ENCODE measurements around the gene ZNF217.
"Not testable (repeated sequence)": the region's sequence is repeated elsewhere in the genome, so short reads cannot be mapped to it uniquely, and the experiment has no call there.

ZNF217 gene

GRCh38 chr20:53586640-53587039 lies 7.0 kb downstream of the ZNF217 start:
- TF ChIP-seq ZNF274 (IDR thresholded peaks at IDR 0.05; ENCODE audit: low read depth, low read length) (no peak), YY1 (IDR thresholded peaks at IDR 0.05; ENCODE audit: insufficient read depth, insufficient read length) (no peak), SUZ12 (IDR thresholded peaks at IDR 0.05; ENCODE audit: extremely low read depth, insufficient read depth, insufficient read length) (no peak)
- no peaks in the 10 kb centered on the region for H3K9me3 ChIP-seq (ENCODE audit: insufficient read depth, low read length)
- peaks cover 9% of the 10 kb centered on the region for H3K4me1 ChIP-seq (ENCODE audit: insufficient read depth, insufficient read length)
- no peaks in the 10 kb centered on the region for H3K27me3 ChIP-seq (ENCODE audit: insufficient read depth, insufficient read length)
- H3K9ac ChIP-seq (ENCODE audit: insufficient read length, low read depth): no peak overlapping the region
- no peak overlapping the region for H3K4me3 ChIP-seq (ENCODE audit: insufficient read length, low read depth)
- DNase-seq (ENCODE audit: low read depth, low spot score): no peak
- H3K36me3 ChIP-seq (ENCODE audit: insufficient read depth, insufficient read length, low read length): peaks cover 13% of the 10 kb centered on the region

- not testable (repeated sequence) for H3K27me3 ChIP-seq (ENCODE audit: insufficient read depth, insufficient read length); H3K9me3 ChIP-seq (ENCODE audit: insufficient read depth, low read length); H3K4me3 ChIP-seq (ENCODE audit: insufficient read length, low read depth); DNase-seq (ENCODE audit: low read depth, low spot score); H3K9ac ChIP-seq (ENCODE audit: insufficient read length, low read depth)
- peaks cover 12% of the 10 kb centered on the region for H3K4me1 ChIP-seq (ENCODE audit: insufficient read depth, insufficient read length)
- peaks cover 21% of the 10 kb centered on the region for H3K36me3 ChIP-seq (ENCODE audit: insufficient read depth, insufficient read length, low read length)
Observed at GRCh38 chr20:53585910-53586309, 7.7 kb downstream of the ZNF217 start.

- not testable (repeated sequence) for H3K9ac ChIP-seq (ENCODE audit: insufficient read length, low read depth); DNase-seq (ENCODE audit: low read depth, low spot score); H3K4me3 ChIP-seq (ENCODE audit: insufficient read length, low read depth); H3K27me3 ChIP-seq (ENCODE audit: insufficient read depth, insufficient read length); H3K9me3 ChIP-seq (ENCODE audit: insufficient read depth, low read length)
- H3K36me3 ChIP-seq (ENCODE audit: insufficient read depth, insufficient read length, low read length): peaks cover 29% of the 10 kb centered on the region
- H3K4me1 ChIP-seq (ENCODE audit: insufficient read depth, insufficient read length): peaks cover 12% of the 10 kb centered on the region
Observed at GRCh38 chr20:53585004-53585569, 8.6 kb downstream of the ZNF217 start.

GRCh38 chr20:53584550-53584913 lies 9.1 kb downstream of the ZNF217 start:
- H3K4me1 ChIP-seq (ENCODE audit: insufficient read depth, insufficient read length): peaks cover 12% of the 10 kb centered on the region
- H3K9ac ChIP-seq (ENCODE audit: insufficient read length, low read depth): not testable (repeated sequence)

GRCh38 chr20:53583660-53584549 lies 9.7 kb downstream of the ZNF217 start:
- H3K4me3 ChIP-seq (ENCODE audit: insufficient read length, low read depth); H3K9ac ChIP-seq (ENCODE audit: insufficient read length, low read depth); H3K9me3 ChIP-seq (ENCODE audit: insufficient read depth, low read length); H3K27me3 ChIP-seq (ENCODE audit: insufficient read depth, insufficient read length); DNase-seq (ENCODE audit: low read depth, low spot score): not testable (repeated sequence)
- peaks cover 12% of the 10 kb centered on the region for H3K4me1 ChIP-seq (ENCODE audit: insufficient read depth, insufficient read length)
- H3K36me3 ChIP-seq (ENCODE audit: insufficient read depth, insufficient read length, low read length): peaks cover 41% of the 10 kb centered on the region

More at GRCh38 chr20:53584550-53584913, 9.1 kb downstream of the ZNF217 start:
- DNase-seq (ENCODE audit: low read depth, low spot score); H3K4me3 ChIP-seq (ENCODE audit: insufficient read length, low read depth); H3K27me3 ChIP-seq (ENCODE audit: insufficient read depth, insufficient read length); H3K9me3 ChIP-seq (ENCODE audit: insufficient read depth, low read length): not testable (repeated sequence)
- H3K36me3 ChIP-seq (ENCODE audit: insufficient read depth, insufficient read length, low read length): peaks cover 34% of the 10 kb centered on the region

GRCh38 chr20:53582574-53583351 lies 10.9 kb downstream of the ZNF217 start:
- peaks cover 49% of the 10 kb centered on the region for H3K36me3 ChIP-seq (ENCODE audit: insufficient read depth, insufficient read length, low read length)
- H3K9me3 ChIP-seq (ENCODE audit: insufficient read depth, low read length): no peaks in the 10 kb centered on the region
- H3K9ac ChIP-seq (ENCODE audit: insufficient read length, low read depth): no peak overlapping the region
- TF ChIP-seq YY1 (IDR thresholded peaks at IDR 0.05; ENCODE audit: insufficient read depth, insufficient read length): no peak
- no peak for TF ChIP-seq SUZ12 (IDR thresholded peaks at IDR 0.05; ENCODE audit: extremely low read depth, insufficient read depth, insufficient read length)
- TF ChIP-seq ZNF274 (IDR thresholded peaks at IDR 0.05; ENCODE audit: low read depth, low read length): no peak
- no peak overlapping the region for H3K4me3 ChIP-seq (ENCODE audit: insufficient read length, low read depth)
- peaks cover 12% of the 10 kb centered on the region for H3K4me1 ChIP-seq (ENCODE audit: insufficient read depth, insufficient read length)
- H3K27me3 ChIP-seq (ENCODE audit: insufficient read depth, insufficient read length): no peaks in the 10 kb centered on the region
- DNase-seq (ENCODE audit: low read depth, low spot score): no peak

DNA sequence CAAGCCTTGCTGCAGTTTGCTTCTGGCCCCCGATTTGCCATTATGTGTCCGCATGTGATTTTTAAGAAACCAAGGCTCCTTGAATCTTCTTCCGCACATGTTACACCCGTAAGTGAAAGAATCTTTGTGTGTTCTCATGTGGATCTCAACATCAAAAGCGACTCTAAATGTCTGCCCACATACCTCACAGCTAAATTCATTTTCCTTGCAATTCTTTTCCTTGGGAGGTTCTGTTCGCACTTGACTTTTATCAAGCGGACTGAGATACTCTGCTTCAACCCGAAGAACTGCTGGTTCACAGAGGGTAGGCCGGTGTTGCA lies 11.4 kb downstream of the ZNF217 start:
- no peak for DNase-seq (ENCODE audit: low read depth, low spot score)
- H3K36me3 ChIP-seq (ENCODE audit: insufficient read depth, insufficient read length, low read length): peaks cover 54% of the 10 kb centered on the region
- no peak overlapping the region for H3K9ac ChIP-seq (ENCODE audit: insufficient read length, low read depth)
- no peak for TF ChIP-seq YY1 (IDR thresholded peaks at IDR 0.05; ENCODE audit: insufficient read depth, insufficient read length)
- TF ChIP-seq ZNF274 (IDR thresholded peaks at IDR 0.05; ENCODE audit: low read depth, low read length): no peak
- no peak for TF ChIP-seq SUZ12 (IDR thresholded peaks at IDR 0.05; ENCODE audit: extremely low read depth, insufficient read depth, insufficient read length)
- no peak overlapping the region for H3K4me3 ChIP-seq (ENCODE audit: insufficient read length, low read depth)
- peaks cover 12% of the 10 kb centered on the region for H3K4me1 ChIP-seq (ENCODE audit: insufficient read depth, insufficient read length)
- no peaks in the 10 kb centered on the region for H3K9me3 ChIP-seq (ENCODE audit: insufficient read depth, low read length)
- H3K27me3 ChIP-seq (ENCODE audit: insufficient read depth, insufficient read length): no peaks in the 10 kb centered on the region

All from NT2/D1 (cell line).